Adrenal gland (tissue), 12 donors: ENCODE measurements around the gene ACOX3. TPM values are rescaled to one million over a fixed set of nuclear protein-coding genes. Genes with fewer than 3 reads are reported as not detected.

ENCODE experiments used
- DNase-seq, 7 donors: peaks; one replicate each; pipeline ENCODE4 v3.0.0-alpha.2; 2019 to 2020
- H3K27ac ChIP-seq, 5 donors: fragments of 200-600 bp; sonication (generic) in 4 of 5; 1 replicate in 3 of 5; 2 replicates in 2 of 5; pipeline versions ENCODE4 v1.5.1 to v1.8.0; 2016 to 2020; ENCODE audit warnings: mild to moderate bottlenecking in 1 of 5
- H3K27me3 ChIP-seq: fragments of 200-600 bp; 2 replicates; pipeline ENCODE4 v1.8.0; 2021
- H3K36me3 ChIP-seq, 2 donors: fragments of 200-600 bp; replicated peaks in 1 of 2; 1 replicate in 1 of 2; 2 replicates in 1 of 2; pipeline versions ENCODE4 v1.5.1 to v1.8.0; 2018 to 2022
- H3K4me1 ChIP-seq, 2 donors: fragments of 200-600 bp; replicated peaks in 1 of 2; 1 replicate in 1 of 2; 2 replicates in 1 of 2; pipeline versions ENCODE4 v1.5.1 to v1.8.0; 2018 to 2021
- H3K4me3 ChIP-seq, 4 donors: fragments of 200-600 bp; sonication (generic) in 3 of 4; one replicate each; pipeline ENCODE4 v1.5.1; 2016 to 2018
- H3K9me3 ChIP-seq, 3 donors: fragments of 200-600 bp; sonication (generic) in 1 of 3; replicated peaks in 1 of 3; 1 replicate in 2 of 3; 2 replicates in 1 of 3; pipeline versions ENCODE4 v1.5.1 to v1.8.0; 2016 to 2021
- CTCF ChIP-seq, 6 experiments: fragments of 450-650 bp in 4 of 6; fragments of 200-600 bp in 2 of 6; sonication (generic) in 1 of 6; IDR thresholded peaks; 1 replicate in 5 of 6; 2 replicates in 1 of 6; pipeline versions ENCODE4 v1.5.1 to v1.8.0; 2016 to 2021; ENCODE audit warnings: antibody characterized with exemption in 6 of 6, mild to moderate bottlenecking in 2 of 6, moderate library complexity in 1 of 6
- POLR2A ChIP-seq, 2 donors: fragments of 450-650 bp; IDR thresholded peaks; one replicate each; pipeline ENCODE4 v1.6.1; 2017; ENCODE audit warnings: antibody characterized with exemption in 2 of 2, mild to moderate bottlenecking in 2 of 2, moderate library complexity in 1 of 2
- WGBS, 4 donors: extraction: QIAGEN DNeasy Blood & Tissue Kit in 2 of 4; methylation state at CpG; one replicate each; pipeline versions ENCODE4 v1.1.5 to v1.1.7; 2013 to 2017; 5-methylcytosine and 5-hydroxymethylcytosine counted together
- intact Hi-C, 2 donors: fragments of 100-400 bp; cut with DNase I; formaldehyde crosslinking; loops; one replicate each; pipeline versions ENCODE4 v1.14.1 to v1.15.0; 2022 to 2023
- polyA plus RNA-seq, 3 donors: library from polyadenylated mRNA; stranded (reverse); fragments of 200-250 nt in 2 of 3; fragments of 350-450 nt in 1 of 3; fragmentation: Illumina TruSeq in 1 of 3; extraction: RNeasy Lipid Tissue Mini Kit (QIAGEN cat#74804) in 1 of 3; gene quantifications; one replicate each; pipeline ENCODE4 v1.2.3, GENCODE V29; 2013 to 2014
- total RNA-seq, 9 donors: library from RNA; depleted of rRNA in 4 of 9; stranded (reverse); fragments of >200 nt in 4 of 9; fragments of 120-200 nt in 1 of 9; fragmentation: NEBNext Ultra II Directional in 1 of 9; extraction: Animal tissue kit (Norgen Biotek cat#: 25700) in 1 of 9; gene quantifications; one replicate each; pipeline versions ENCODE4 v1.1.0 to v1.2.4, GENCODE V29; 2013 to 2023
- donor health status: healthy with polysubstance abuse.
- donor health status: Bipolar disorder and iron deficiency.
- donor health status: DM: yes; HTN: yes; CAD: no.
- donor health status: DM: no; HTN: no; CAD: no.
- donor health status: DM: no; HTN: no; CAD: no.
- donor health status: DM: yes; HTN: yes; CAD: no.

Gene ACOX3
- total and polyA plus RNA-seq, 12 donors, result 10.4 to 44.2 (median 26.3) TPM

- Histone ChIP-seq H3K9me3 (no peaks in the 10 kb centered on the region), H3K4me3 (no peak overlapping the region), H3K27me3 (peaks cover 5% of the 10 kb centered on the region), H3K4me1 (no peaks in the 10 kb centered on the region), H3K36me3 (no peaks in the 10 kb centered on the region), H3K27ac (no peak overlapping the region)
- no peak for TF ChIP-seq POLR2A (IDR thresholded peaks at IDR 0.05)
- no peak for TF ChIP-seq CTCF (IDR thresholded peaks at IDR 0.05)
- 87 to 94% (median 91%) methylated on average over 22 to 34 of the region's 34 CpGs for WGBS, 4 donors
- peak in 1 of 7 donors; percentile 4 for DNase-seq
- intact Hi-C loops, result no loop called here
Observed at GRCh38 chr4:8345053-8345945, 95.2 kb downstream of the ACOX3 start.

GRCh38 chr4:8344377-8344776 is 96.1 kb downstream of the ACOX3 start:
- intact Hi-C loops, result no loop called here

GRCh38 chr4:8343967-8344331 is 96.6 kb downstream of the ACOX3 start:
- Histone ChIP-seq H3K27ac (no peak overlapping the region), H3K27me3 (peaks cover 5% of the 10 kb centered on the region), H3K36me3 (no peaks in the 10 kb centered on the region), H3K9me3 (no peaks in the 10 kb centered on the region), H3K4me1 (no peaks in the 10 kb centered on the region), H3K4me3 (no peak overlapping the region)
- TF ChIP-seq POLR2A (IDR thresholded peaks at IDR 0.05), result no peak
- TF ChIP-seq CTCF (IDR thresholded peaks at IDR 0.05), result no peak
- intact Hi-C loops, result no loop called here
- peak in 1 of 7 donors; percentile 7 for DNase-seq
- WGBS, 4 donors, result 83 to 89% (median 87%) methylated on average over 8 to 11 of the region's 11 CpGs

More at GRCh38 chr4:8344377-8344776, 96.1 kb downstream of the ACOX3 start:
- Histone ChIP-seq H3K27me3 (peaks cover 5% of the 10 kb centered on the region), H3K4me3 (no peak overlapping the region), H3K4me1 (no peaks in the 10 kb centered on the region), H3K27ac (no peak overlapping the region), H3K36me3 (no peaks in the 10 kb centered on the region), H3K9me3 (no peaks in the 10 kb centered on the region)
- DNase-seq, result no peak
- TF ChIP-seq POLR2A (IDR thresholded peaks at IDR 0.05) (no peak), CTCF (IDR thresholded peaks at IDR 0.05) (no peak)
- whole genome bisulfite sequencing, 4 donors, result 74 to 88% (median 79%) methylated on average over 14 of the region's 14 CpGs

GRCh38 chr4:8343262-8343966 is 97.1 kb downstream of the ACOX3 start:
- Histone ChIP-seq H3K27me3 (peaks cover 5% of the 10 kb centered on the region), H3K27ac (no peak overlapping the region)
- DNase-seq, result peak in 1 of 7 donors; percentile 9

More at GRCh38 chr4:8343262-8343966, 97.1 kb downstream of the ACOX3 start:
- 81 to 86% (median 86%) methylated on average over 5 to 28 of the region's 28 CpGs for WGBS, 4 donors
- H3K4me3 ChIP-seq, result no peak overlapping the region
- H3K9me3 ChIP-seq, result no peaks in the 10 kb centered on the region
- no peak for TF ChIP-seq POLR2A (IDR thresholded peaks at IDR 0.05)
- no peak for TF ChIP-seq CTCF (IDR thresholded peaks at IDR 0.05)
- H3K36me3 ChIP-seq, result no peaks in the 10 kb centered on the region
- intact Hi-C loops, result no loop called here
- no peaks in the 10 kb centered on the region for H3K4me1 ChIP-seq
